Measurements from ENCODE around the gene MAGI2. TPM values are rescaled to one million over a fixed set of nuclear protein-coding genes. Genes with fewer than 3 reads are reported as not detected.

MAGI2 gene
- total RNA-seq, 1 experiment from 2014 or later: 14.3 TPM

DNA sequence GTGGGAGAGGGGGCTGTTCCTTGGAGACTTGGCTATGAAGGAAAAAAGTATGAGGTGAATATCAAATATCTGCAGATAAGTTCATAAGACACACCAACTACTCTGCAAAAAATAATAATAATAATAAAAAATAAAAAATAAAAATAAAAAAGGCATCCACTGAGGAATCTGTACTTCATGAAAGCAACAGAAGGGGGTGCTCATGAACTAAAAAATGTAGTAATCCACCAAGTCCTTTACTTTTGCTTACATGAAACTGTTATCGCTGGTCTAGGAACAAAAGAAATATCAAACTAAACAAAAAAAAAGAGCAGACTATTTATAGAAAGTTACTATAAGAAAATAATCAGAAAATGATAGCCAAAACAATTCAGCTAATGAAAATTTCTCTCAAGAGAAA, 1075.9 kb downstream of the MAGI2 start:
- no CpG with 5 or more reads among the region's 1 CpG for WGBS (ENCODE audit: extremely low coverage, insufficient read length, low lambda C conversion rate)
- Histone ChIP-seq H3K9me3 (ENCODE audit: control insufficient read depth, low read depth, low read length) (no peaks in the 10 kb centered on the region), H4K8ac (replicated peaks; ENCODE audit: insufficient read length, low read depth, low read length) (no peak overlapping the region)

More for the DNA sequence above, 1075.9 kb downstream of the MAGI2 start:
- Mint-ChIP-seq H3K36me3 (ENCODE audit: insufficient read depth in 1 of 3, low read depth in 3 of 3) (no peaks in the 10 kb centered on the region), H3K27ac (0 out of 7 replicates have a peak overlapping the region, but pooled peaks of 1 of the 3 experiments have one; percentile 29), H3K9me3 (no peaks in the 10 kb centered on the region), H3K4me1 (peaks cover 3 to 4% of the 10 kb centered on the region in 2 experiments; a peak in 2 of 4 replicates), H3K27me3 (ENCODE audit: low read depth) (no peaks in the 10 kb centered on the region), H3K4me3 (no peak overlapping the region)
- Histone ChIP-seq H2BK5ac (ENCODE audit: insufficient read length, low read length) (no peak overlapping the region), H2BK12ac (ENCODE audit: insufficient read length, low read depth, low read length) (no peak overlapping the region), H3K27me3 (ENCODE audit: insufficient read depth, low read length) (no peaks in the 10 kb centered on the region), H3K4me1 (ENCODE audit: insufficient read depth, low read length) (no peaks in the 10 kb centered on the region), H4K20me1 (ENCODE audit: control insufficient read depth, insufficient read depth, insufficient read length) (no peaks in the 10 kb centered on the region), H2AK5ac (ENCODE audit: insufficient read length, low read length) (no peak overlapping the region), H3K18ac (ENCODE audit: insufficient read length, low read depth, low read length) (no peak overlapping the region), H3K79me2 (ENCODE audit: insufficient read depth, low read length) (no peaks in the 10 kb centered on the region), H3K9ac (ENCODE audit: extremely low read depth, insufficient read length, low read length) (no peak overlapping the region), H4K5ac (ENCODE audit: insufficient read length, low read depth, low read length) (no peak overlapping the region), H3K56ac (ENCODE audit: insufficient read length, low read depth, low read length) (no peak overlapping the region), H3K23ac (ENCODE audit: insufficient read length, low read depth, low read length) (no peak overlapping the region), H3K4me2 (ENCODE audit: insufficient read depth, insufficient read length, low read length) (no peak overlapping the region), H3K4ac (ENCODE audit: low read depth, low read length) (no peak overlapping the region), H2BK20ac (ENCODE audit: low read depth, low read length, poor library complexity, severe bottlenecking) (no peak overlapping the region), H3T11ph (ENCODE audit: low read length) (no peak overlapping the region), H4K91ac (ENCODE audit: insufficient read length, low read depth, low read length) (no peak overlapping the region), H3K23me2 (ENCODE audit: insufficient read length, low read depth, low read length, poor library complexity, severe bottlenecking) (no peaks in the 10 kb centered on the region), H2BK15ac (ENCODE audit: low read depth, low read length) (no peak overlapping the region), H3K79me1 (ENCODE audit: insufficient read depth, low read depth, low read length, poor library complexity, severe bottlenecking) (no peaks in the 10 kb centered on the region), H2AFZ (ENCODE audit: low read length) (no peak overlapping the region), H3K27ac (ENCODE audit: insufficient read length, low read depth, low read length) (no peak overlapping the region), H2BK120ac (ENCODE audit: low read depth, low read length, poor library complexity, severe bottlenecking) (no peak overlapping the region), H3K14ac (ENCODE audit: insufficient read depth, low read length) (no peak overlapping the region)
- DNase-seq: no peak
- TF ChIP-seq CTCF (conservative IDR thresholded peaks at IDR 0.05): peak; percentile 71
